DOHH2 (cell line): ENCODE data around the gene TSSK6.

Experiments
- H3F3A ChIP-seq: fragments of 200-600 bp; sonication (generic), shearing (Covaris generic); 2 replicates; pipeline ENCODE4 v1.6.0; 2016; ENCODE audit warnings: antibody characterized with exemption, mild to moderate bottlenecking; ENCODE audit not compliant: control insufficient read depth, insufficient read depth
- H3K27ac ChIP-seq: fragments of 200-600 bp; sonication (generic); 2 replicates; pipeline ENCODE4 v1.5.1; 2014; ENCODE audit warnings: low read depth, mild to moderate bottlenecking, low read length, moderate library complexity
- H3K27me3 ChIP-seq: fragments of 200-600 bp; sonication (generic); 2 replicates; pipeline ENCODE4 v1.6.1; 2014; ENCODE audit warnings: mild to moderate bottlenecking, low read length, mixed read lengths; ENCODE audit not compliant: control insufficient read depth
- H3K36me3 ChIP-seq: fragments of 200-600 bp; sonication (generic); 2 replicates; pipeline ENCODE4 v1.6.1; 2014; ENCODE audit warnings: mild to moderate bottlenecking, low read length, moderate library complexity, mixed read lengths; ENCODE audit not compliant: control insufficient read depth
- H3K4me1 ChIP-seq: fragments of 200-600 bp; sonication (generic); 2 replicates; pipeline ENCODE4 v1.6.1; 2014; ENCODE audit warnings: mild to moderate bottlenecking, low read length, mixed read lengths; ENCODE audit not compliant: control insufficient read depth
- H3K4me2 ChIP-seq: fragments of 200-600 bp; sonication (generic); 2 replicates; pipeline ENCODE4 v1.6.0; 2014; ENCODE audit warnings: mild to moderate bottlenecking, low read length, moderate library complexity
- H3K4me3 ChIP-seq: fragments of 200-600 bp; sonication (generic); 2 replicates; pipeline ENCODE4 v1.5.1; 2014; ENCODE audit warnings: mild to moderate bottlenecking, low read length, mixed read lengths
- H3K79me2 ChIP-seq: fragments of 200-600 bp; sonication (generic); 2 replicates; pipeline ENCODE4 v1.6.1; 2014; ENCODE audit warnings: mild to moderate bottlenecking, low read length, mixed read lengths; ENCODE audit not compliant: control insufficient read depth
- H3K9me2 ChIP-seq: fragments of 200-600 bp; sonication (generic); replicated peaks from 2 replicates; pipeline ENCODE4 v1.6.1; 2014; ENCODE audit warnings: mild to moderate bottlenecking, low read length, mixed read lengths; ENCODE audit not compliant: control insufficient read depth
- H3K9me3 ChIP-seq: fragments of 200-600 bp; sonication (generic); 2 replicates; pipeline ENCODE4 v1.6.1; 2014; ENCODE audit warnings: antibody characterized with exemption, low read length, mixed read lengths; ENCODE audit not compliant: control insufficient read depth, insufficient read depth
- H4K20me1 ChIP-seq: fragments of 200-600 bp; sonication (generic); 2 replicates; pipeline ENCODE4 v1.6.0; 2014; ENCODE audit warnings: low read depth, mild to moderate bottlenecking, antibody characterized with exemption, low read length, moderate library complexity; ENCODE audit not compliant: control insufficient read depth, insufficient read depth
- CTCF ChIP-seq: fragments of 200-600 bp; sonication (generic); IDR thresholded peaks from one replicate; pipeline ENCODE4 v1.5.1; 2014; ENCODE audit warnings: antibody characterized with exemption, mild to moderate bottlenecking, low read depth, low read length; ENCODE audit not compliant: poor library complexity, severe bottlenecking
- EZH2phosphoT487 ChIP-seq: fragments of 200-600 bp; sonication (generic); IDR thresholded peaks from 2 replicates; pipeline ENCODE4 v1.6.1; 2017; ENCODE audit warnings: borderline replicate concordance, mild to moderate bottlenecking, antibody characterized with exemption, low read length, moderate library complexity, mixed read lengths

The TSSK6 gene

DNA sequence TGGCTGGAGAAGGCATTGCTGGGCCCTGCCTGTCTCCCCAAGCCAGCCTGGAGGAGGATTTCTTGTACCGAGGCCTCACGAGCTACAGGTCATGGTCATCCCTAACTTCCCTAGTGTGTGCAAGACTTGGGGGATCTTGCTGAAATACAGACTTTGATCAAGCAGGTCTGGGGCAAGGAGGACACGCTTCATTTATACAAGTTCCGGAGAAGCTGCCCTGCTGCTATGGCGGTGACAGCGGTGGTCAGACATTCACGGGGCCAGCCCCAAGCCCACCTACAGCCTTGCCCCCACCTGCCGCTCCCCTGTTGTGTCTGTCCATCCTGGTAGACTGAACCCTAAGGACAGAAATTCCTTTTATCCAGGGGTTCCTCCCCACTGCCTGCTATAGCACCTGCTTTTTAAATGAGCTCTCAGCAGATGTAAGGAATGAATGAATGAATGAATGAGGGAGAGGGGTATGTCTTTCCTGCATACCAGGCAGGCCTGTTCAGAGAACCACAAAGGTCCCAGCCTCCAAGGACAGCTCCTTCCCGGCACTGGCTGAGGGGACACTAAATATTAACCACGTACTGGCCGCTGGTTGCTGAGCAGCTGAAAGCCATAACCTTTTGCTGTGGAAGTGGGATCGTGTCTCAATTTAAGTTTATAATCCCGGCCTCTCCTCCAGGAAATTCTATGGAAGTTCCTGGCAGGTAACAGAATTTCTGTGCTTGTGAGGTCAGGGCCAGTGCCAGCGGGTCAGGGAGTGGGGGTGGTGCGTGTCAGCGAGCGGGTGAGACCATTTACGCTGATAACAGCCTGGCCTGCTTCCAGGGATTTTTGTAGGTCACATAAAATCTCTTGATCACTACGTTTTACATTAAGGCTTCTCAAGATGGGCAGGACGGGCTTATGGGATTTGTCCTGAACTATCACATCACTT, 27.1 kb downstream of the TSSK6 start:
- no peaks in the 10 kb centered on the region for H3K9me2 ChIP-seq
- H3K79me2 ChIP-seq = peaks cover 87% of the 10 kb centered on the region
- no peaks in the 10 kb centered on the region for H3K9me3 ChIP-seq
- peaks cover 69% of the 10 kb centered on the region for H3K4me1 ChIP-seq
- peaks cover 8% of the 10 kb centered on the region; the same call in 1 of the 2 replicates for H4K20me1 ChIP-seq
- H3K27me3 ChIP-seq = no peaks in the 10 kb centered on the region
- peaks cover 44% of the 10 kb centered on the region for H3K36me3 ChIP-seq
- H3K4me2 ChIP-seq = peak overlapping the region; percentile 47
- TF ChIP-seq EZH2phosphoT487 = no peak
- TF ChIP-seq CTCF = no peak
- peak overlapping the region; percentile 62 for H3K27ac ChIP-seq
- peaks cover 18% of the 10 kb centered on the region for H3F3A ChIP-seq
- H3K4me3 ChIP-seq = peak overlapping the region; percentile 27

GRCh38 chr19:19487077-19487949, 28.0 kb downstream of the TSSK6 start:
- H3K9me3 ChIP-seq = no peaks in the 10 kb centered on the region
- H3K79me2 ChIP-seq = peaks cover 90% of the 10 kb centered on the region
- peaks cover 18% of the 10 kb centered on the region for H3F3A ChIP-seq
- H3K36me3 ChIP-seq = peaks cover 43% of the 10 kb centered on the region
- peak overlapping the region; percentile 47; the same call in 1 of the 2 replicates for H3K4me2 ChIP-seq
- H3K4me3 ChIP-seq = no peak overlapping the region
- H3K9me2 ChIP-seq = no peaks in the 10 kb centered on the region
- peaks cover 11% of the 10 kb centered on the region; the same call in 1 of the 2 replicates for H4K20me1 ChIP-seq
- H3K27ac ChIP-seq = no peak overlapping the region
- H3K4me1 ChIP-seq = peaks cover 73% of the 10 kb centered on the region
- no peaks in the 10 kb centered on the region for H3K27me3 ChIP-seq
- TF ChIP-seq CTCF (no peak), EZH2phosphoT487 (no peak)

DNA sequence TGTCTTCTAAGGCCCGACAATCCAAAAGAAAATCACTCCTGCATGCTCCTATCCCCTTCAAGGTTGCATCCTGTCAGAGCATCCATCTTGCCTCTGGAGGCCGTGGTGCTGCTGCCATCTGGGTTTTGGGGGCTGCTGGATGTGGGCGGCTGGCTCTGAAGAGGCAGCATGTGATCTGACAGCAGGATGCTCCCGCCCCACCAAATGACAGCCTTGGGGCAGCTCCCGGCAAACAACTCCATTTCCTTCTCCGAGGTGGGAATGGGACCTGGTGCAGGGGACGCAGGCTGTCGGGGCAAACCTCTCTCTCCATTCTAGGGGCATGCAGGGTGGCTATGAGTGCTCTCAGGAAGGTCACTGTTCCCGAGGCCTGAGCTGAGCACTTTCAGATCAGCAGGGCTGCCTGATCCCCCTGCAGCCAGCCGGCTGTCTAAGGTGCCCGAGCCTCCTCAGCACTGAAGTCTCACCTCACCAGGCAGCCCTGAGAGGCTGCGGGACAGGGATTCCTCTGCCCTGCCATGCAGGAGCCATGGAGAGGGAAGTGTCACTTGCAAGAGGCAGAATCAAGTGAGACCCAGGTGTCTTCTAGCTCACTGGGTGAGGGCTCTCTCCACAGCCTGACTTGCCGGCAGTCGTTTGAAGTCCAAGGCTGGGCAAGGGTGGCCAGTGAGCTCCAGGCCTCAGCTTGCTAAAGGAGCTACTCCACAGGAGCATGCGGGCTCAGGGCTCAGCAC, 28.8 kb downstream of the TSSK6 start:
- no peaks in the 10 kb centered on the region for H3K9me2 ChIP-seq
- peaks cover 41% of the 10 kb centered on the region for H3K36me3 ChIP-seq
- peaks cover 90% of the 10 kb centered on the region for H3K79me2 ChIP-seq
- no peak overlapping the region for H3K4me2 ChIP-seq
- H3K27ac ChIP-seq = no peak overlapping the region
- no peaks in the 10 kb centered on the region for H3K9me3 ChIP-seq
- H3K4me3 ChIP-seq = no peak overlapping the region
- H3K4me1 ChIP-seq = peaks cover 73% of the 10 kb centered on the region
- H3K27me3 ChIP-seq = no peaks in the 10 kb centered on the region
- peaks cover 12% of the 10 kb centered on the region; the same call in 1 of the 2 replicates for H4K20me1 ChIP-seq
- peaks cover 18% of the 10 kb centered on the region for H3F3A ChIP-seq
- TF ChIP-seq EZH2phosphoT487 = no peak
- no peak for TF ChIP-seq CTCF
